PFSK-1 (cell line): ENCODE results near the gene FBLIM1. TPM values are rescaled to one million over a fixed set of nuclear protein-coding genes. Genes with fewer than 3 reads are reported as not detected.

ENCODE experiments used
- FOXP2 ChIP-seq: optimal IDR thresholded peaks from 2 replicates; pipeline ENCODE3; 2011; ENCODE audit warnings: borderline replicate concordance, control low read depth, inconsistent platforms; ENCODE audit not compliant: insufficient read depth; ENCODE audit errors: extremely low read length, extremely low read depth
- POLR2AphosphoS5 ChIP-seq: IDR thresholded peaks from 2 replicates; pipeline ENCODE4 v1.6.1; 2012; ENCODE audit warnings: low read depth, mild to moderate bottlenecking, control low read depth, low read length, moderate library complexity
- SIN3A ChIP-seq: IDR thresholded peaks from 2 replicates; pipeline ENCODE4 v1.6.1; 2012; ENCODE audit warnings: mild to moderate bottlenecking, low read length, moderate library complexity, borderline replicate concordance; ENCODE audit not compliant: insufficient read depth
- TAF1 ChIP-seq: IDR thresholded peaks from 2 replicates; pipeline ENCODE4 v1.6.1; 2012; ENCODE audit warnings: low read length, control low read depth, borderline replicate concordance; ENCODE audit not compliant: insufficient read depth
- polyA plus RNA-seq: library from polyadenylated mRNA; unstranded; fragments of >200 nt; gene quantifications from one replicate; pipeline ENCODE4 v1.2.1, GENCODE V29; 2012; ENCODE audit warnings: low read depth, missing spikeins; ENCODE audit not compliant: insufficient read length
- TF ChIP-seq, protein P1 (sequence below), 2 experiments: IDR thresholded peaks; 2 replicates each; pipeline versions ENCODE4 v1.6.1 to v1.8.0; 2011 to 2012; ENCODE audit warnings: low read depth in 2 of 2, low read length in 2 of 2, control low read depth in 1 of 2, inconsistent platforms in 1 of 2, mild to moderate bottlenecking in 1 of 2, moderate library complexity in 1 of 2; ENCODE audit not compliant: insufficient read depth in 1 of 2

FBLIM1 gene, protein sequence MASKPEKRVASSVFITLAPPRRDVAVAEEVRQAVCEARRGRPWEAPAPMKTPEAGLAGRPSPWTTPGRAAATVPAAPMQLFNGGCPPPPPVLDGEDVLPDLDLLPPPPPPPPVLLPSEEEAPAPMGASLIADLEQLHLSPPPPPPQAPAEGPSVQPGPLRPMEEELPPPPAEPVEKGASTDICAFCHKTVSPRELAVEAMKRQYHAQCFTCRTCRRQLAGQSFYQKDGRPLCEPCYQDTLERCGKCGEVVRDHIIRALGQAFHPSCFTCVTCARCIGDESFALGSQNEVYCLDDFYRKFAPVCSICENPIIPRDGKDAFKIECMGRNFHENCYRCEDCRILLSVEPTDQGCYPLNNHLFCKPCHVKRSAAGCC
- polyA plus RNA-seq = 4.0 TPM

DNA sequence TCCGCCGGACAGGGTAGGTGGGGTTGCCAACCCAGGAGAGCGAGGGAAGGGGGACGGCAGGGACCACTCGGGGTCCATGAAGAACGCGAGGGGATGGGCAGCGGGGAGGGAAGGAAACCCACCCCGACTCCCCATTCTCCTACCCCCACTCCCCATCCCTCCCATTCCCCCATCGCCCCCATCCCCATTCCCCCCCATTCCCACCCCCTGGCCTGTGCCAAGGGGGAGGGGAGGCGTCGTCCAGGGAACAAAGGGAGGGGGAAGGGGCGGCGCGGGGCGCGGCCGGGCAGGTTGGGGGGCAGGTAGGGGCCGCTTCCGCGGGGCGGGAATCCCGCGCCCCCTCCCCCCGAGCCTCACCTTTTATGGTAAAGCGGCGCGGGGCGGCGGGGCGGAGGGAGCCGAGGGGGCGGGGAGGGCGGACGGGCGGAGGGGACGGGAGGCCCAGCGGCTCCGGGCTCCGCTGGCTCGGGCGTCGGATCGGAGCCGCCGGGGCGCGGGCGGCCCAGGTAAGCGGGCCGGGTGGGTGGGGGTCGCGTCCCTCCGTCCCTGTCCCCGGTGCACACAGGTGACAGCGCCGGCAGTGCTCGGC, at the start of gene FBLIM1:
Gene FBLIM1, plus strand, starts transcription at position 453 of the 589 bp plus-strand sequence. CDS start 6,189 bp downstream, outside the sequence.
- TF ChIP-seq, protein P1, sequence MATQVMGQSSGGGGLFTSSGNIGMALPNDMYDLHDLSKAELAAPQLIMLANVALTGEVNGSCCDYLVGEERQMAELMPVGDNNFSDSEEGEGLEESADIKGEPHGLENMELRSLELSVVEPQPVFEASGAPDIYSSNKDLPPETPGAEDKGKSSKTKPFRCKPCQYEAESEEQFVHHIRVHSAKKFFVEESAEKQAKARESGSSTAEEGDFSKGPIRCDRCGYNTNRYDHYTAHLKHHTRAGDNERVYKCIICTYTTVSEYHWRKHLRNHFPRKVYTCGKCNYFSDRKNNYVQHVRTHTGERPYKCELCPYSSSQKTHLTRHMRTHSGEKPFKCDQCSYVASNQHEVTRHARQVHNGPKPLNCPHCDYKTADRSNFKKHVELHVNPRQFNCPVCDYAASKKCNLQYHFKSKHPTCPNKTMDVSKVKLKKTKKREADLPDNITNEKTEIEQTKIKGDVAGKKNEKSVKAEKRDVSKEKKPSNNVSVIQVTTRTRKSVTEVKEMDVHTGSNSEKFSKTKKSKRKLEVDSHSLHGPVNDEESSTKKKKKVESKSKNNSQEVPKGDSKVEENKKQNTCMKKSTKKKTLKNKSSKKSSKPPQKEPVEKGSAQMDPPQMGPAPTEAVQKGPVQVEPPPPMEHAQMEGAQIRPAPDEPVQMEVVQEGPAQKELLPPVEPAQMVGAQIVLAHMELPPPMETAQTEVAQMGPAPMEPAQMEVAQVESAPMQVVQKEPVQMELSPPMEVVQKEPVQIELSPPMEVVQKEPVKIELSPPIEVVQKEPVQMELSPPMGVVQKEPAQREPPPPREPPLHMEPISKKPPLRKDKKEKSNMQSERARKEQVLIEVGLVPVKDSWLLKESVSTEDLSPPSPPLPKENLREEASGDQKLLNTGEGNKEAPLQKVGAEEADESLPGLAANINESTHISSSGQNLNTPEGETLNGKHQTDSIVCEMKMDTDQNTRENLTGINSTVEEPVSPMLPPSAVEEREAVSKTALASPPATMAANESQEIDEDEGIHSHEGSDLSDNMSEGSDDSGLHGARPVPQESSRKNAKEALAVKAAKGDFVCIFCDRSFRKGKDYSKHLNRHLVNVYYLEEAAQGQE (IDR thresholded peaks at IDR 0.05; ENCODE audit: insufficient read depth in 1 of 2, low read depth in 2 of 2, low read length in 2 of 2) = no peak
- TF ChIP-seq FOXP2 = no peak
- TF ChIP-seq TAF1 = no peak
- no peak for TF ChIP-seq POLR2AphosphoS5
- no peak for TF ChIP-seq SIN3A

DNA sequence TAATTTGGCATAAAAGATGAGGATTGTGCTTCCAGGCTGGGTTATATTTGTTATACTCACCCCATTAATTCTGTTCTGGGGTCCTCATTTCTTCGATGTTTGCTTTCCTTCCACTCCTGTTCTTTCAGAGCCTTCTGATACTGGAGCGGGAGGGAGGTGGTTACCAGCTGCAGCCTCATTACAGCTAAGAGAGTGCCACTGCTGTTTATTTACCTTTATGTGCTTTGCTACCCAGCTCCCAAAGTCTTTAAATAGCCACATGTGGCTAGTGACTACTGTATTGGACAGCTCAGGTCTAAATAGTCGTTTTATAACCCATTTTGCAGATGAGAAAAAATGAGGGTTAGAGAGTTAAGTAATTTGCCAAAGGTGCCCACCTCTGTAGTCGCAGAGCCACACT, 49.4 kb upstream of the FBLIM1 start:
- TF ChIP-seq SIN3A = no peak
- TF ChIP-seq, protein P1 (IDR thresholded peaks at IDR 0.05; ENCODE audit: insufficient read depth in 1 of 2, low read depth in 2 of 2, low read length in 2 of 2) = no peak
- no peak for TF ChIP-seq POLR2AphosphoS5
- no peak for TF ChIP-seq FOXP2
- TF ChIP-seq TAF1 = no peak

DNA sequence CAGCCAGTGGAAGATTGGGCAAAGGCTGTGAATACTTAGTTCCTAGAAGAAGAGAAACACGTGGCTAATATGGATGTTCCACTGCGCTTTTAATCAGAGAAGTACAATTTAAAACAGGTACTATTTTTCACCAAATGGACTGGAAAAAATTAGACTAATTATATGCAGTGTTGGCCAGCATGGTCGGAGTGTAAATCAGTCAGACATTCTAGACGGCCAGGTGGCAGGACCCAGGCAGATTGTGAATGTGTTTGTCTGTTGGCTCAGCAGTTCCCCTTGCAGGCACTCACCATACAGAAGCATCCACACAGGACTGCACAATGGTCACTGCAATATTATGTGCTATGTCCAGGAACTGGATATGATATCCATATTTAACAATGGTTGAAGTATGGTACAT, 46.4 kb upstream of the FBLIM1 start:
- TF ChIP-seq SIN3A = no peak
- TF ChIP-seq TAF1 = no peak
- TF ChIP-seq FOXP2 = no peak
- TF ChIP-seq, protein P1 (IDR thresholded peaks at IDR 0.05; ENCODE audit: insufficient read depth in 1 of 2, low read depth in 2 of 2, low read length in 2 of 2) = no peak
- TF ChIP-seq POLR2AphosphoS5 = no peak

DNA sequence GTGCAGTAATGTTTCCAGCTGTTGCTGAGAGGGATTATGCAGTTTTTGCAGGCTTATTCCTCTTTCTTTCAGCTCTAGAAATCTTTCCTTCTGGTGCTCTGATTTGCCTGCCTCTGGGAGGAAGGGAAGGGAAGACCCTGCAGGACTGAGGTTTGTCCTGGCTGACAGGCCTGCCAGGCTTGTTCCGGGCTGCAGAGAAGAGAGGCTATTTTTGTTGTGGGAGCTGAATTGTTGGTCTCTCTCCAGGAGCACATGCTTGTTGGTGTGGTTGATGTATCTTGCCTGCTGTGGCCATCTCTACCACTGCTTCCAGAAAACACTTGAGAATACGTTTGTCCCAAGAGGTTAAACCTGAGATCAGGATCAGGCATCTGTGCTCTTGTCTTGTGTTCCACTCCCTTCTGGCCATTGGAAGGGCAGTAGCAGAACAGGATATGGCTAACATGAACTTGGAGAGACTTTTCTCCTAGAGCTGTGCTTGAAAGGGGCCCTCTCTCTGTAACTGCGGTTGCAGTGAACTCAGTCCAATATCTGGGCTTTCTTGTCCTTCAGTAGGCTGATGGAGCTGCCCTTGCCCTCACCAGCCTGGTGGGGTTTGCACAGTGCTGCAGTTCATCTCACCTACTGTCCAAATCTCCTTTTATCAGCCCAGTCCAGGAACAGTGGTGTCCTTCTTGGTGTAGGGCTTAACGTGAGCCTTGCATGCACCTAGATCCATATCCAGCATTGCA, 44.0 kb upstream of the FBLIM1 start:
- TF ChIP-seq FOXP2 (no peak), POLR2AphosphoS5 (no peak), SIN3A (no peak), TAF1 (no peak)
- TF ChIP-seq, protein P1 (IDR thresholded peaks at IDR 0.05; ENCODE audit: insufficient read depth in 1 of 2, low read depth in 2 of 2, low read length in 2 of 2) = no peak
